ENCODE data around the gene RRP7A. TPM values are rescaled to one million over a fixed set of nuclear protein-coding genes. Genes with fewer than 3 reads are reported as not detected.

RRP7A gene
- total and polyA plus RNA-seq, 2 of the 13 experiments (the other 11 are each of a cell fraction or from before 2014, with no cell fraction given), result 15.3 to 41.6 TPM

GRCh38 chr22:42528591-42529307 lies 9.2 kb upstream of the RRP7A start (continued):
- no peak for TF ChIP-seq ZNF503 (CRISPR knock-in tag; IDR thresholded peaks at IDR 0.05)
- TF ChIP-seq SPEN (CRISPR knock-in tag; IDR thresholded peaks at IDR 0.05; ENCODE audit: low read depth), result no peak
- no peak for TF ChIP-seq GATAD2A (CRISPR knock-in tag; IDR thresholded peaks at IDR 0.05)
- TF ChIP-seq STAG1 (CRISPR knock-in tag; IDR thresholded peaks at IDR 0.05), result no peak
- TF ChIP-seq ZNF30 (CRISPR knock-in tag; IDR thresholded peaks at IDR 0.05), result no peak
- TF ChIP-seq MTF1 (CRISPR knock-in tag; IDR thresholded peaks at IDR 0.05), result no peak
- no peak for TF ChIP-seq ZFAT (CRISPR knock-in tag; conservative IDR thresholded peaks at IDR 0.05)

- POLR2A ChIA-PET, result no interaction called here
- ATAC-seq (no peak), DNase-seq (ENCODE audit: low spot score) (no peak), FAIRE-seq (no peak)
- Histone ChIP-seq H3K9me3 (ENCODE audit: low read length) (no peaks in the 10 kb centered on the region), H3K79me2 (ENCODE audit: insufficient read depth, low read length) (peaks cover 11% of the 10 kb centered on the region), H3K4me3 (replicated peaks in 1 of 3; ENCODE audit: insufficient read depth in 1 of 3, low read depth in 2 of 3, low read length in 3 of 3) (no peak overlapping the region), H2AFZ (ENCODE audit: low read length) (no peak overlapping the region), H3K27me3 (ENCODE audit: control insufficient read depth in 1 of 2, insufficient read depth in 2 of 2, low read length in 2 of 2) (no peaks in the 10 kb centered on the region; a peak in 1 of 5 replicates), H4K20me1 (ENCODE audit: insufficient read depth, low read length) (no peaks in the 10 kb centered on the region), H3K9ac (ENCODE audit: insufficient read depth, low read depth, low read length) (no peak overlapping the region), H3K36me3 (replicated peaks in 1 of 2; ENCODE audit: control insufficient read depth in 1 of 2, insufficient read depth in 2 of 2, low read length in 2 of 2) (peaks cover 2% of the 10 kb centered on the region in 2 experiments; a peak in 1 of 5 replicates), H3K4me1 (ENCODE audit: insufficient read depth, low read length) (peaks cover 35% of the 10 kb centered on the region), H3K27ac (ENCODE audit: extremely low read length, insufficient read depth, low read length) (no peak overlapping the region), H3K4me2 (ENCODE audit: low read depth, low read length) (no peak overlapping the region)
- in situ Hi-C loops (cut with HindIII; ENCODE audit: extremely low pct_ligation_motif_present, low pct_unique_long_range_greater_than_20kb) (no loop called here), intact Hi-C loops (cut with micrococcal nuclease; ENCODE audit: unreplicated experiment) (no loop called here)
- WGBS (ENCODE audit: low lambda C conversion rate), result 97% methylated on average over 15 of the region's 15 CpGs
- CTCF ChIA-PET (ENCODE audit: low intra/inter-chr PET ratio, low total read pairs), result no interaction called here
- no TSS peak for BruUV-seq (replicated peaks)
- TF ChIP-seq ZBTB25 (CRISPR knock-in tag; IDR thresholded peaks at IDR 0.05) (no peak), CCDC6 (CRISPR knock-in tag; IDR thresholded peaks at IDR 0.05) (no peak), TBX2 (CRISPR knock-in tag; IDR thresholded peaks at IDR 0.05; ENCODE audit: borderline replicate concordance) (no peak), REL (CRISPR knock-in tag; conservative IDR thresholded peaks at IDR 0.05) (no peak), ZBTB39 (CRISPR knock-in tag; IDR thresholded peaks at IDR 0.05) (no peak), FOSL2 (CRISPR knock-in tag; IDR thresholded peaks at IDR 0.05) (no peak), ZFAT (CRISPR knock-in tag; conservative IDR thresholded peaks at IDR 0.05) (no peak), CHD2 (IDR thresholded peaks at IDR 0.05; ENCODE audit: low read depth, low read length) (no peak), THAP8 (CRISPR knock-in tag; IDR thresholded peaks at IDR 0.05; ENCODE audit: borderline replicate concordance) (no peak)
Measured at GRCh38 chr22:42522546-42522945, 3.0 kb upstream of the RRP7A start.
